GM15510 (cell line): Measurements from ENCODE around the gene CEP135.

Experiments used
- POLR2A ChIP-seq: IDR thresholded peaks from 3 replicates; pipeline ENCODE4 v1.6.1; 2011; ENCODE audit warnings: borderline replicate concordance; ENCODE audit not compliant: insufficient read length; ENCODE audit errors: extremely low read depth

Gene CEP135, protein sequence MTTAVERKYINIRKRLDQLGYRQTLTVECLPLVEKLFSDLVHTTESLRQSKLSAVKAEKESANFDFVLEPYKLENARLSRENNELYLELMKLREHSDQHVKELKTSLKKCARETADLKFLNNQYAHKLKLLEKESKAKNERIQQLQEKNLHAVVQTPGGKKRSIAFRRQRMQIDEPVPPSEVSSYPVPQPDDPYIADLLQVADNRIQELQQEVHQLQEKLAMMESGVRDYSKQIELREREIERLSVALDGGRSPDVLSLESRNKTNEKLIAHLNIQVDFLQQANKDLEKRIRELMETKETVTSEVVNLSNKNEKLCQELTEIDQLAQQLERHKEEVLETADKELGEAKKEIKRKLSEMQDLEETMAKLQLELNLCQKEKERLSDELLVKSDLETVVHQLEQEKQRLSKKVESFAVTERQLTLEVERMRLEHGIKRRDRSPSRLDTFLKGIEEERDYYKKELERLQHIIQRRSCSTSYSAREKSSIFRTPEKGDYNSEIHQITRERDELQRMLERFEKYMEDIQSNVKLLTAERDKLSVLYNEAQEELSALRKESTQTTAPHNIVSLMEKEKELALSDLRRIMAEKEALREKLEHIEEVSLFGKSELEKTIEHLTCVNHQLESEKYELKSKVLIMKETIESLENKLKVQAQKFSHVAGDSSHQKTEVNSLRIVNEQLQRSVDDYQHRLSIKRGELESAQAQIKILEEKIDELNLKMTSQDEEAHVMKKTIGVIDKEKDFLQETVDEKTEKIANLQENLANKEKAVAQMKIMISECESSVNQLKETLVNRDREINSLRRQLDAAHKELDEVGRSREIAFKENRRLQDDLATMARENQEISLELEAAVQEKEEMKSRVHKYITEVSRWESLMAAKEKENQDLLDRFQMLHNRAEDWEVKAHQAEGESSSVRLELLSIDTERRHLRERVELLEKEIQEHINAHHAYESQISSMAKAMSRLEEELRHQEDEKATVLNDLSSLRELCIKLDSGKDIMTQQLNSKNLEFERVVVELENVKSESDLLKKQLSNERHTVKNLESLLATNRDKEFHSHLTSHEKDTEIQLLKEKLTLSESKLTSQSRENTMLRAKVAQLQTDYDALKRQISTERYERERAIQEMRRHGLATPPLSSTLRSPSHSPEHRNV

DNA sequence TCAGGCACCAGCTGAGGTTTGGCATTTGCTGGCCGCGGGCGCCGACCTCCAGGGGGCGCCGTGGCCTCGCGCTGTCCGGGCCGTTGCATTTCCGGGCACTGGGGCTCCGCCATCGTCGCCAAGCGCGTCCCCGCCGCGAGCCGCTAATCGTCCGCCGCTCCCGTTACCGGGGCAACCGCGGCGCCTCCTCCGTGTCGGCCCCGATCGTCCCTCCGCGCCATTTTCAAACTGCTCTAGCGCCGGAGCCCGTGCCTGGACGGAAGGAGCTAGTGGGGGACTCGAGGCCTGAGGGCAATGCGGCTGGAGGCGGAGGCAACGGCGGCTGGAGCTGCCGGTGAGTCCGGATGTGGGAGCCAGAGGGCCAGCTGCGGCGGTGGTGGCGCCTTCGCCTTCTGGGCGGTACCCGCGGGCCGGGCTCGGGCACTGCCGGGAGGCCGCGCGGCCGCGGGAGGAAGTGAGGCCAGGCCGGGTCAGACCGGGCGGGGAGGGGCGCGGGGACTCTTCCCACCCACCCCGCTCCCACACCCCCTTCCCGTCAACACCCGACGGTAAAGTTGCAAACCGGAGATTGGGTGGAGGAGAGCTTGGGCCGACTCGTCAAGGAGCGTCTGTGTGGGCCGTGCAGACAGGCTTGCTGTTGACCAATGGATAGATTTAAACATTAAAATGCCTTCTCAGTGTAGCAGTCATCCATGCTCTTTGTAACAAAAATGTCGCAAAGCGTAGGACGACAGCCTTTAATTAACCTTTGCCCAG, at the start of gene CEP135:
Gene CEP135, plus strand, starts transcription at position 220 of the 756 bp plus-strand sequence. CDS start 3,186 bp downstream, outside the sequence.
- TF ChIP-seq POLR2A = peak; percentile 74

DNA sequence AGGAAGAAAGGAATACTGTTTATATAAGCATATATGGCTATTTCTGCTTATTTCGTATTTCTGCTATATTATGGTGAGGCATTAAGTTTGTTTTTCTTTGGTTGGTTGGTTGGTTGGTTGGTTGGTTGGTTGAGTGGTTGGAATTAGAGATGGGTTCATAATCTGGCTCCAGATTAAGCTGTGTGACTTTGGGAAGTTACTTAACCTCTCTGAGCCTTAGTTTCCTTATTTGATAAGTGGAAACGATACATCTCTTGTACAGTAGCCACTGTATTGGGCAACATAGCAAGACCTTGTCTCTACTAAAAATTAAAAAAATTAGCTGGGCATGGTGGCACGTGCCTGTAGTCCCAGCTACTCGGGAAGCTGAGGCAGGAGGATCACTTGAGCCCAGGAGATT, 46.1 kb upstream of the CEP135 start:
- no peak for TF ChIP-seq POLR2A

DNA sequence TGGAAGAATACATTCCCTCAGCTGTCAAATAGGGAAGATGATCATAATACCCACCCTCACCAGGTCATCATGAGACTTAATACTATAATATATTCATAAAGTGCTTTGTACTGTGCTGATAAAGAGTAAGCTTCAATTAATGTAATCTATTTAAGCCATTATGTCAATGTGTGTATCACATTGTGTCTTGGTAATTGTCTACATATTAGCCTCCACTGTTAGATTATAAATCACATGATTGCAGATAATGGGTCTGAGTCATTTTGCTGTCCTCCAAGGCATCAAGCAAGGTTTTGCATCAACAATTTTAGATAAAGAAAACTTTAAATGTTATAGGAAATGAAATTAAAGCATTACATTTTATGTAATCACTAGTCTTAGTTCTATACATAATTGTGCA, 45.2 kb upstream of the CEP135 start:
- TF ChIP-seq POLR2A = no peak

DNA sequence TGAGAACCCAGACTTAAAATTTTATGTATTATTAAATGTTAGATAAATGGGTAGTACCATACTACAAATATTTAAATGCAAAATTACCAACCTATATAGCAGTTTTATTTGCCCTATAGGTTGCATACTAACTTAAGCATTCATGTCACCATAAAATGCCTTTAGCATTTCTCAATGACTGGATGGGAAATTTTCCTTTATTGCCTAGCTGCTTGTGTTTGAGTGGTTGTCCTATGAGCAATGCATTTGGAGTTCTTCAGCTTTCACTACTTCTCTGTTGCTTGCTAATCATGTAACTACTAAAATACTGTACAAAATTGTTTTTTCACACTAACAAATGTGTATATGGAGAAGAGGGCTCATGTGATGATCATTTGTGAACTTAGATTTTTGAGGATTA, 44.2 kb upstream of the CEP135 start:
- TF ChIP-seq POLR2A = no peak

DNA sequence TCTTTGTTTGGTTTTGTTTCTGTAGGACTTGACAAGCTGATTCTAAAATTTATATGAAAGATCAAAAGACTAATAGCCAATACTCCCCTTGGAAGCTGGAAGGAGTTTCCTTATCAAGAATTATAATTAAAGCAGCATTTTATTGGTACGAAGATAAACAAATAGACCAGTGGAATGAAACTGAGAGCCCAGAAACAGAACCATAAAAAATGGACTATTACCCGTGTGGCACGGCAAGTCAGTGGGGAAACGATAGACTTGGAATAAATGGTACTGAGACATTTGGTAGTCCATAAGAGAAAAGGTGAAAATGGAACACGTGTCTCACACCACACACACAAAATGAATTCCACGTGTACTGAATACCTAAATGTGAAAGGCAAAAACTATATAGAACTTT, 42.4 kb upstream of the CEP135 start:
- TF ChIP-seq POLR2A = no peak

DNA sequence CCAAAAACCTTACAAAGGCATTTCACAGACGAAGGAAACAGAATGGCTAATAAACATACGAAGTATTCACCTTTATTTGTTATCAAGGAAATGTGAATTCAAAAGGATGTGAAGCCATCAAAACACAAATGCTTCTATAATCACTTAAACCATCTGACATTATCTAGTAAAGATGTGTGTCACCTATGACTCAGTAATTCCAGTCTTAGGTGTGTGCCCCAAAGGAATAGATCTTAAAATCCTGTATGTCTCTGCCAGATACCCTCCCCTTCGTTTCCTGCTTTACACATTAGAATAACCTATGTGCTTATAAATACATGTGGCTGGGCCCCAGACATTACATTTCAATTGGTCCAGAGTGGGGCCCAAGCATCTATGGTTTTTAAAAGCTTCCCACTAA, 41.8 kb upstream of the CEP135 start:
- no peak for TF ChIP-seq POLR2A

DNA sequence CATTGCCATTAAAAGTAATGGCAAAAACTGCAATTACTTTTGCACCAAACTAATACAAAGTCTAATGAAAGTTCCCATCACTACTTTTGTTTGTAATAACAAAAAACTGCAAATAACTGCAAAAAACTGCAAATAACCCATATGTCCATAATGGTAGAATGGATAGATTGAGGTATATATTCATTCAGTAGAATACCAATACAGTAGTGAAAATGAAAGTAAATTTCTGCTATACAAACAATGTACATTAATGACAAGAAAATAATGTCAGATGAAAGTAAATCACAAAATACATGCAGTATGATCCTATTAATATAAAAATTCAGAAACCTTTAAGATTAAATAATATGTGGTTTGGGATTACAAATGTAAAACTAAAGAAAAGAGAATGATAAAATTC, 41.3 kb upstream of the CEP135 start:
- TF ChIP-seq POLR2A = no peak

DNA sequence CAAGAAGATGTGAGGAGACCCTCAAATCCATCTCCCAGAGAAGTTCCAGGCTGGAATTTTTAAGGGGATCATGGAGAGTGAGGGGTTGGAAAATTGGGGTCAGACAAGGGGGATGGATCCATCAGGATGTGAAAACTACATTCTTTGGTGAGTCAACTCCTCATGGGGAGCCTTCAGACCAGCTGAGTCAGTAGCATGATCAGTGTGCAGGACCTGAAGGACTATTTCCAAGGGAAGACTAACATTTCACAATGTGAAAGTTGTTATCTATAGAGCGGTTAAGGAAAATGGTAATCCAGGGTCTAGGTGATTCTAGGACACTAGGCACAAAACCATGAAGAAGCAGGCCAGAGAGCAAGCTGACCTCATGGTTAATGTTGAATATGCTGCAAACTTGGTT, 38.6 kb upstream of the CEP135 start:
- no peak for TF ChIP-seq POLR2A

DNA sequence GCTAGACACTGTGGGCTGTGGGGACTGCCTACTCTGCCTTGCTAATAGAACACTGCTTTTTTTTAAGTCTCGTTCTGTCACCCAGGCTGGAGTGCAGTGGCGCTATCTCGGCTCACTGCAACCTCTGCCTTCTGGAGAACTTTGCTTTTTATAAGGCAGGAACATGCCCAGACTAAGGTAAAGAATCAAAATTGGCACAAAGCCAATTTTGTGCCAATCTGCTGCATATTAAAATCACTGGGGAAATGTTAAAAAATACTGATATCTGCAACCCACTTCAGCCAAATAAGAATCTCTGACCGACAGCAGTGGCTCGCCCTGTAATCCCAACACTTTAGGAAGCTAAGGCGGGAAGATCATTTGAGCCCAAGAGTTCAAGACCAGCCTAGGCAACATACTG, 36.5 kb upstream of the CEP135 start:
- no peak for TF ChIP-seq POLR2A

DNA sequence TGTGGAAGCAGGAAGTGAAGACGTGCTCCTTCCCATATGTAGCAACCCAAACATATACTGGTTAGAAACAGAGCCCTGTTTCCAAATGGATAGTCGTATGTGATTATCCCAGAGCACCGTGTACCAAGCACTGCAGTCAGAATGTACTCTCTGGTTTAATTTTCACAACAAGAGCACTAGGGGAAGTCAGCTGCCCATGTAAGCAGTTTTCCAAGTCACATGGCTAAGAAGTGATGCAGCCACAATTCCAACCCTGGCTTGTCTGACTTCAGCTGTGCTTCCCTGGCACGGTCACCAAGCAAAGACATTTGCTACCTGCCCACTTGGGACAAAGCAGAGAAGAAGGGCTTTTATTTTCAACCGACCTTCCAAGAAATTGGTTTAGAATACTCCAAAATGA, 28.2 kb upstream of the CEP135 start:
- no peak for TF ChIP-seq POLR2A

DNA sequence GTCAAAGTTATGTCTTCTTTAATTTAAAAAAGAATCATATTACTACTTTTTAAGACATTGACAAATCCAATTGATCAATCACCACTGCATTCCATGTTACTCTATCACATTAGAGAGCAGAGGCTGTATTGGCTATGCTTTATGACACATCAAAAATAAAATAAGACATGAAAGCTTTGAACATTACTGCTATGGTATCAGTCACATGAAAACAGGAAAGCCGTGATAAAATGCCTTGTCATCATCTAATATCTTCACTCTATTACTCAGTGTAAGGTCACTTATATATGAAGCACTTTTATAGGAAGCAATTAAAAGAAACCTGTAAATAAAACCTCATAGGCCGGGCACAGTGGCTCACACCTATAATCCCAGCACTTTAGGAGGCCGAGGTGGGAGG, 27.7 kb upstream of the CEP135 start:
- no peak for TF ChIP-seq POLR2A

DNA sequence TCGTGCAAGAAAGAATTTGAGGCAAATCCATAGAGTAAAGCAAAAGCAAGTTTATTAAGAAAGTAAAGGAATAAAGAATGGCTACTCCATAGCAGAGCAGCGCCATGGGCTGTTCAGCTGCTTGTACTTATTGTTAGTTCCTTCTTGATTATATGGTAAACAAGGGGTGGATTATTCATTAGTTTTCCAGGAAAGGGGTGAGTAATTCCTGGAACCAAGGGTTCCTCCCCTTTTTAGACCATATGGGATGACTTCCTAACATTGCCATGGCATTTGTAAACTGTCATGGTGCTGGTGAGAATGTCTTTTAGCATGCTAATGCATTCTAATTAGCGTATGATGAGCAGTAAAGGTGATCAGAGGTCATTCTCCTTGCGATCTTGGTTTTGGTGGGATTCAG, 23.5 kb upstream of the CEP135 start:
- no peak for TF ChIP-seq POLR2A

DNA sequence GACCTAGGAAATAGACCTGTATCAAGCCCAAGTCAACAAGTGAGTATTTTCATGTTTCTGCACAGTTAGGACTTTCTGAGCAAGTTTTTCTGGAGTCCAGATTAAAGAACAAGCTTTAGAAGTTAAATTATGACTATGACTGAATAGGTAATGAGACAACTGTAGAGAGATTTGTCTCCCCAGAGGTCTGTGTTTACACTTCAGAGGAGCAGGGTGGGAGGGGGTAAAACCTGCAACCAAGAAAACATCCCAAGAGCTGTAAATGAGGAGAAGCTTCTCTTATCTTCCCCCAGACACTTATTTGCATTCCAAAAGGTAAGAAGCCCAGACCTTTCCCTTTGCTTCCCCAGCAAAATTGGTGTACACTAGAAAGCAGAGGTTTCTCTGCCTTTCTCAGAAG, 22.1 kb upstream of the CEP135 start:
- no peak for TF ChIP-seq POLR2A

DNA sequence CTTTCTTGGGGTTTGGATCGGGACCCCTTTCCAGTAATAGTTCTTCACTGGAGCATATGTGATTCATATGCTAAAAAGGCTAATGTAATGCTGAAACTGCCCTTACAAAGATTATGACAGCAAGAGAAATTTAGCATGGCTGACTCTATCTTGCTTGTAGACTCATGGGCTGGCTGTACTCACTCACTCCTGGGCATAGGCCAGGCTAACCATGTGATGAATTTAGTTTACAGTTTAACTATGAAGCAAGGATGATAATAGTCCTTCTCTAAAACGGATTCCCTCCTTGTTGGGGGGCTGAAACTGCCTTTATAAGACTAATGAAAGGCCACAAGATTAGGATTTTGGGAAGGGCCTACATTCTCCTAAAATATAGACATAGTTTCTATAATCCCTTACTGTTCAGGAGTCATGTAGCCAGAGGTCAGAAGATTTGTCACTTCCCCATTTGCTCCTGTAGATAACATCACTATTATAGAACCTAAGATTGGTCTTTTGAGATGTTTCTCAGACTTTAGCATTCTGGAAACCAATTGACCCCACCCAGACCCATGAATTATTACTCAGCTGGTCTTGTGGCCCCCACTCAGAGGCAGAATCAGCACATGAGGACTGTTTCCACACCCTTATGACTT, 20.8 kb upstream of the CEP135 start:
- TF ChIP-seq POLR2A = no peak
